GM12878 (cell line): ENCODE data around the gene HDAC3. TPM values are rescaled to one million over a fixed set of nuclear protein-coding genes. Genes with fewer than 3 reads are reported as not detected.

ENCODE experiments used
- CBX5 ChIP-seq: sonication (generic); IDR thresholded peaks from 2 replicates; pipeline ENCODE4 v1.6.1; 2016; ENCODE audit warnings: low read depth, moderate library complexity, mild to moderate bottlenecking, inconsistent platforms
- IKZF1 ChIP-seq: fragments of 450-650 bp; conservative IDR thresholded peaks from 2 replicates; pipeline ENCODE4 v1.6.1; 2017; ENCODE audit warnings: antibody characterized with exemption, mild to moderate bottlenecking
- JUND ChIP-seq: IDR thresholded peaks from 2 replicates; pipeline ENCODE4 v1.6.1; 2012; ENCODE audit warnings: low read depth, mild to moderate bottlenecking, low read length, improper control_type of control experiment, moderate library complexity
- KAT2A ChIP-seq: conservative IDR thresholded peaks from 2 replicates; pipeline ENCODE4 v1.6.1; 2011; ENCODE audit warnings: low read depth, low read length; ENCODE audit not compliant: control insufficient read depth
- MEF2B ChIP-seq: fragments of 450-650 bp; IDR thresholded peaks from 2 replicates; pipeline ENCODE4 v1.6.1; 2018; ENCODE audit warnings: mild to moderate bottlenecking, moderate library complexity; ENCODE audit not compliant: partially characterized antibody, poor library complexity, severe bottlenecking
- MYC ChIP-seq: IDR thresholded peaks from 2 replicates; pipeline ENCODE4 v1.6.1; 2011; ENCODE audit warnings: mild to moderate bottlenecking, low read length, moderate library complexity, inconsistent platforms; ENCODE audit not compliant: insufficient read depth, insufficient replicate concordance, insufficient read length, severe bottlenecking
- NR2C2 ChIP-seq: IDR thresholded peaks from 2 replicates; pipeline ENCODE4 v1.6.1; 2011; ENCODE audit warnings: borderline replicate concordance, low read depth; ENCODE audit not compliant: control insufficient read depth, insufficient read length
- PAX5 ChIP-seq: IDR thresholded peaks from 2 replicates; pipeline ENCODE4 v1.6.1; 2011; ENCODE audit warnings: low read depth, low read length, borderline replicate concordance
- RB1 ChIP-seq: fragments of 450-650 bp; formaldehyde crosslinking; IDR thresholded peaks from 2 replicates; pipeline ENCODE4 v1.6.1; 2017; ENCODE audit warnings: mild to moderate bottlenecking, borderline replicate concordance
- SIN3A ChIP-seq: IDR thresholded peaks from 2 replicates; pipeline ENCODE4 v1.6.1; 2012; ENCODE audit warnings: low read depth, low read length, improper control_type of control experiment
- SIX5 ChIP-seq: IDR thresholded peaks from 2 replicates; pipeline ENCODE4 v1.6.1; 2011; ENCODE audit warnings: mild to moderate bottlenecking, low read depth, low read length, moderate library complexity; ENCODE audit not compliant: severe bottlenecking
- SREBF2 ChIP-seq: IDR thresholded peaks from 2 replicates; pipeline ENCODE4 v1.6.1; 2012; ENCODE audit warnings: mild to moderate bottlenecking, low read length
- ZZZ3 ChIP-seq: IDR thresholded peaks from 2 replicates; pipeline ENCODE4 v1.6.1; 2011; ENCODE audit warnings: low read depth; ENCODE audit not compliant: control insufficient read depth, insufficient read length
- polyA plus RNA-seq, 11 experiments: library from polyadenylated mRNA; depleted of rRNA in 4 of 11; unstranded in 6 of 11; stranded (reverse) in 5 of 11; fragments of >200 nt; fragmentation: Nextera tagmentation in 4 of 11; fragmentation: Illumina TruSeq in 1 of 11; extraction: Ambion mirVana in 4 of 11; extraction: Trizol in 1 of 11; gene quantifications; 1 replicate in 1 of 11; 2 replicates in 10 of 11; pipeline versions ENCODE4 v1.2.1 to v1.2.3, GENCODE V29; 2011 to 2016; ENCODE audit warnings: inconsistent platforms in 2 of 11, missing spikeins in 2 of 11, low read depth in 1 of 11
- total RNA-seq, 4 experiments: library from RNA; depleted of rRNA in 3 of 4; stranded (reverse); fragments of >200 nt in 3 of 4; fragmentation: Illumina TruSeq in 1 of 4; extraction: Trizol in 1 of 4; gene quantifications; 2 replicates each; pipeline versions ENCODE4 v1.2.1 to v1.2.3, GENCODE V29; 2013 to 2021
- TF ChIP-seq, protein P1 (sequence below): fragments of 450-650 bp; IDR thresholded peaks from 2 replicates; pipeline ENCODE4 v1.6.1; 2016; ENCODE audit warnings: mild to moderate bottlenecking

Gene HDAC3
- total and polyA plus RNA-seq, 10 of the 15 experiments (the other 5 are each of a cell fraction or from before 2014, with no cell fraction given): 62.2 to 140 (median 112) TPM

DNA sequence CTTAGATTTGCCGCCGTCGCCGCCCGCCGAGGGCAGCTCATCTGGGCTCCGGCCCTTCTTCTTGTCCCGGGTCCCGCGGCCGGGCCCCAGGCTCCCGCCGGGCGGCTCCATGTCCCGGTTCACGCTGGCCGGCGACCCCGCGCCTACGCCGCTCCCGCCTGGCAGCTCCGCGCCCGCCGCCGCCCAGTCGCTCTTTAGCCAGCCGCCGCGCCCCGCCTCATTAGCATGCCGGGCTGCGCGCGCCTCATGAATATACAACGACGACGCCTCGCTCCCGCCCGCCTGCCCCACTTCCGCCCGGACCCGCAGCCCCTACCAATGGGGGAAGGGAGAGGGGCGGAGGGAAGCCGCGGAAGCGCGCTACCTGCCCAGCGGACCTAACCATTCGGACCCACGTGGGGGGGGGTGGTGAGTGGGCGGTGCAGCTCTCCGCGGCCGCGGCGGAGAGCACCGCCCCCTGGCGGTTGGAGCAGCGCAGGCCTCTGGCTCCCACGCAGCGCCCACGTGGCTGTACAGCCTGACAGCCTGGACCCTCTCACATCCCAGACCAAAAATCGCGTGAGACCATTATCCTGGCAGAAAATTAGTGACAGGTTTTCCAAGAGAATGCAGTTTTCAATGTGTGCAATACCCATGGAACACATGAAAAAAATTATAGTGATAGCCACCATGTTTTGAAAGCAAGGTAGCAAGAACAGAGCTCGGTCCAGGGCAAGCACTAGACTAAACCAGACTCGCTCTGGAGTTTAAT, 17.7 kb downstream of the HDAC3 start, which contains the start of gene DIAPH1 (continued):
- peak; percentile 97 for TF ChIP-seq JUND
- TF ChIP-seq SIX5: peak; percentile 69
- peak; percentile 87; the same call in 1 of the 2 replicates for TF ChIP-seq CBX5
- TF ChIP-seq MYC: peak; percentile 95
- no peak for TF ChIP-seq SREBF2
- peak; percentile 78; the same call in 1 of the 2 replicates for TF ChIP-seq SIN3A
- no peak for TF ChIP-seq MEF2B
- peak; percentile 93; the same call in 1 of the 2 replicates for TF ChIP-seq RB1
- TF ChIP-seq KAT2A: no peak
- peak; percentile 87; the same call in 1 of the 2 replicates for TF ChIP-seq PAX5
- TF ChIP-seq NR2C2: no peak
- TF ChIP-seq IKZF1: peak; percentile 89
- TF ChIP-seq, protein P1, sequence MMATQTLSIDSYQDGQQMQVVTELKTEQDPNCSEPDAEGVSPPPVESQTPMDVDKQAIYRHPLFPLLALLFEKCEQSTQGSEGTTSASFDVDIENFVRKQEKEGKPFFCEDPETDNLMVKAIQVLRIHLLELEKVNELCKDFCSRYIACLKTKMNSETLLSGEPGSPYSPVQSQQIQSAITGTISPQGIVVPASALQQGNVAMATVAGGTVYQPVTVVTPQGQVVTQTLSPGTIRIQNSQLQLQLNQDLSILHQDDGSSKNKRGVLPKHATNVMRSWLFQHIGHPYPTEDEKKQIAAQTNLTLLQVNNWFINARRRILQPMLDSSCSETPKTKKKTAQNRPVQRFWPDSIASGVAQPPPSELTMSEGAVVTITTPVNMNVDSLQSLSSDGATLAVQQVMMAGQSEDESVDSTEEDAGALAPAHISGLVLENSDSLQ: no peak
- no peak for TF ChIP-seq ZZZ3
